AG09319 (cell line): ENCODE results near the gene CIAO2B.

ENCODE experiments used
- DNase-seq: peaks from one replicate; pipeline ENCODE4 v3.0.0-alpha.2; 2010; ENCODE audit warnings: low read depth; ENCODE audit errors: extremely low read depth
- CTCF ChIP-seq: IDR thresholded peaks from 2 replicates; pipeline ENCODE4 v1.5.1; 2011; ENCODE audit warnings: low read depth, mild to moderate bottlenecking, inconsistent platforms, low read length, moderate library complexity

CIAO2B gene

DNA sequence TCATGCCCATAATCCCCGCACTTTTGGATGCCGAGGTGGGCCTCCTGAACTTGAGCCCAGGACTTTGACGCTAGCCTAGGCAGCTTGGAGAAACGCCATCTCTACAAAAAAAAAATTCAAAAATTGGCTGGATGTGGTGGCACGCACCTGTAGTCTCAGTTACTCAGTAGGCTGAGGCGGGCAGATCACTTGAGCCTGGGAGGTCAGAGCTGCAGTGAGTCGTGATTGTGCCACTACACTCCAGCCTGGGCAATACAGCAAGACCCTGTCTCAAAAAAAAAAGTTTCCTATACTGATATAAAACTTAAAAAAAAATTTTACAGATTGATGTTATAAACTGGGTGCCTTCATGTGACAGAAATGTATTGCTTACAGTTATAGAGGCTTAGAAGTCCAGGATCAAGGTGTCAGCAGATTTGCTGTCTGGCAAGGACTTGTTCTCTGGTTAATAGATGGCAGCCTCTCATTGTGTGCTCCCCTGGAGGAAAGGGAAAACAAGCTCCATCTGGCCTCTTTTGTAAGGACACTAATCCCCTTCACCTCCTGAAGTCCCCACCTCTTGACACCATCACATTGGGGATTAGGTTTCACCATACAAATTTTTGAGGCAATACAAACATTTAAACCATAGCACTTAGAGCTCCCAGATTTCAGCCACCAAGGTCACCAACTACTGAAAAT lies 18.4 kb upstream of the CIAO2B start:
- DNase-seq: no peak
- TF ChIP-seq CTCF: no peak

DNA sequence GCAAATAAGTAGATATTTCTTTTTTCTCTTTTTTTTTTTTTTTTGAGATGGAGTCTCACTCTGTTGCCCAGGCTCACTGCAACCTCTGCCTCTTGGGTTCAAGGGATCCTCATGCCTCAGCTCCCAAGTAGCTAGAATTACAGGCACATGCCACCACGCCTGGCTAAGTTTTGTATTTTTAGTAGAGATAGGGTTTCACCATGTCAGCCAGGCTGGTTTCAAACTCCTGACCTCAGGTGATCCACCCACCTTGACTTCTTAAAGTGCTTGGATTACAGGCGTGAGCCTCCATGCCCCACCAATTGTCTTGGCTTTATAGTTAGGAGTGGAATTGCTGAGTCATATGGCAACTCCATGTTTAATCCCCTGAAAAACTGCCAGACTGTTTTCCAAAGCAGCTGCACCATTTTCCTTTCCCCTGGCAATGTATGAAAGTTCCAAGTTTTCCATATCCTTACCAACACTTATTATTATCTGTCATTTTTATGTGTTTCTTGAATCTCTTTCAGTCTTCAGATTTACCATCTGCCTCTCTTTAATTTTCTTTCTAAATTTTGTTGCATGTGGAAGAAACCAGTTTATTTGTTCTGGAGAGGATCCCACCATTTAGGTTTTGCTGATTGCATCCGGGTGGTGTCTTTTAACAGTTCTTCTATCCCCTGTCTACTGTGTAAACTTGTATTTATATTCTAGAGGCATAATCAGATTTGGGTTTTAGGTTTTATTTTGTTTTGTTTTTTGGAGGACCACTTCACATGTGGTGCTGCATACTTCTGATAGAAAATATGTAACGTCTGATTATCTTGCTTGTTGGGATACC lies 17.0 kb upstream of the CIAO2B start:
- no peak for TF ChIP-seq CTCF

DNA sequence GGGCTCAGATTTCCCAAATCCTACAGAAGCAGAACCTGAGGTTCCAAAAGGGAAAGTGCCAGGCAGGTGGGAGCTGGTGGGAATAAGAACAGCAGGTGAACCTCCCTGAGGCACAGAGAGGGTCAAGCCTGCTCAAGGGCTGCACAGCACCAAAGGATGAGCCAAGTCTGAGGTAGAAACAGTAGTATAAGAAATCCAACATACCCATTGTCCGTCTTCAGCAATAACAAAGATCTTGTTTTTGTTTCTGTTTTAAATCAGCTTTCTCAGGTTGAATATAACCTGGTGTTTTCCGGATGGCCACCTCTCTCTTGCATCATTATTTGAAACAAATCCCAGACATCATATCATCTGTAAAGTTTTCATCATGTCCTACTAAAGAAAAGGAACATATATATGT lies 16.2 kb upstream of the CIAO2B start:
- TF ChIP-seq CTCF: no peak
- DNase-seq: no peak

More for the DNA sequence above, 17.0 kb upstream of the CIAO2B start:
- no peak for DNase-seq

- TF ChIP-seq CTCF: no peak
These were observed 15.3 kb upstream of the CIAO2B start for GRCh38 chr16:66949472-66949871.

DNA sequence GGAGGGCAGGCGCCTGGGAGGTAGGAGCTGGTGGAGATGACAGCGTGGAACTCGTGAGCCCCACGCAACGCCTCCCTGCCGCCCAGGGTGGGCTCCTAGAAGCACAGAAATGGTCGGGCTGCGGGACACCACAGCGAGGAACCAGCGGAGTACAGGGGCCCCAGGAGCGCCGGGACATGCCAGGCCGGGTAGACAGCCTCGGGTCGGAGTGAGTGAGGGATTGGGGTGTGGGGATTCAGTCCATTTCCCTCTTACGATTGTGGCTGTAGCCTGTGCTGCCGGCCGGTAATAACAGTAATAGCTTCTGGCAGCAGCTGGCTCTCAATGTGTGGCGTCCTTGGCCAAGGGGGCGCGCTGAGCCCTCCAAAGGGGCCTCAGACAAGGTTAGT lies 14.6 kb upstream of the CIAO2B start:
- no peak for TF ChIP-seq CTCF
- no peak for DNase-seq

More at GRCh38 chr16:66949472-66949871, 15.3 kb upstream of the CIAO2B start:
- DNase-seq: no peak

GRCh38 chr16:66948134-66948836 lies 14.1 kb upstream of the CIAO2B start:
- no peak for DNase-seq
- no peak for TF ChIP-seq CTCF
